A673 (cell line): Measurements from ENCODE around the gene TMED6. TPM values are rescaled to one million over a fixed set of nuclear protein-coding genes. Genes with fewer than 3 reads are reported as not detected.

Source experiments
- BruUV-seq: library from RNA; stranded (reverse); fragments of 400-500 nt; replicated peaks from 2 replicates; lab custom pipeline; 2021; lab: Mats Ljungman, UMichigan
- CTCF ChIA-PET: fragments of 300-600 bp; sonication (Branson Sonifier 250); formaldehyde crosslinking; loops from one replicate; lab custom pipeline; 2022; ENCODE audit warnings: antibody characterized with exemption; lab: Charles Lee
- POLR2A ChIA-PET: fragments of 300-600 bp; sonication (Branson Sonifier 250); formaldehyde crosslinking; loops from one replicate; lab custom pipeline; 2022; ENCODE audit warnings: antibody characterized with exemption; ENCODE audit not compliant: low non-redundant PET; lab: Charles Lee
- DNase-seq: peaks from one replicate; pipeline ENCODE4 v3.0.0-alpha.2; 2015; ENCODE audit warnings: low spot score
- H3K27ac ChIP-seq: fragments of 200-600 bp; sonication (generic); 2 replicates; pipeline ENCODE4 v1.5.1; 2016; ENCODE audit warnings: mixed run types, low read depth, mild to moderate bottlenecking, mixed read lengths, antibody characterized with exemption, low read length; ENCODE audit not compliant: poor library complexity, severe bottlenecking
- H3K27me3 ChIP-seq: fragments of 200-600 bp; sonication (generic); replicated peaks from 2 replicates; pipeline ENCODE4 v1.6.1; 2017; ENCODE audit warnings: mixed run types, low read depth, mild to moderate bottlenecking, mixed read lengths, antibody characterized with exemption, low read length; ENCODE audit not compliant: insufficient read depth, poor library complexity
- H3K36me3 ChIP-seq: fragments of 200-600 bp; sonication (generic); 2 replicates; pipeline ENCODE4 v1.6.1; 2016; ENCODE audit warnings: mixed run types, mild to moderate bottlenecking, mixed read lengths, antibody characterized with exemption, low read length; ENCODE audit not compliant: insufficient read depth, poor library complexity, severe bottlenecking
- H3K4me1 ChIP-seq: fragments of 200-600 bp; sonication (generic); 2 replicates; pipeline ENCODE4 v1.6.1; 2017; ENCODE audit warnings: mixed run types, mild to moderate bottlenecking, mixed read lengths, antibody characterized with exemption, low read length; ENCODE audit not compliant: insufficient read depth, poor library complexity, severe bottlenecking
- H3K4me3 ChIP-seq: fragments of 200-600 bp; sonication (generic); 2 replicates; pipeline ENCODE4 v1.5.1; 2016; ENCODE audit warnings: low read depth, mixed run types, mild to moderate bottlenecking, mixed read lengths, low read length; ENCODE audit not compliant: poor library complexity, severe bottlenecking
- H3K9me3 ChIP-seq: fragments of 200-600 bp; sonication (generic); 2 replicates; pipeline ENCODE4 v1.6.1; 2016; ENCODE audit warnings: mixed run types, low read depth, mild to moderate bottlenecking, mixed read lengths, antibody characterized with exemption, low read length; ENCODE audit not compliant: poor library complexity, severe bottlenecking
- EZH2 ChIP-seq: fragments of 200-600 bp; sonication (generic); IDR thresholded peaks from 2 replicates; pipeline ENCODE4 v1.6.1; 2017; ENCODE audit warnings: borderline replicate concordance, low read depth, mild to moderate bottlenecking, mixed read lengths, antibody characterized with exemption, low read length; ENCODE audit not compliant: poor library complexity, severe bottlenecking
- intact Hi-C: fragments of 100-400 bp; cut with micrococcal nuclease; formaldehyde crosslinking; loops from one replicate; pipeline ENCODE4 v1.10.0; 2022; ENCODE audit not compliant: unreplicated experiment
- total RNA-seq: library from RNA; stranded (reverse); gene quantifications from 2 replicates; pipeline ENCODE4 v1.2.3, GENCODE V29; 2021
- TF ChIP-seq, protein P1 (sequence below): fragments of 300-800, 200-600 bp; sonication (generic); conservative IDR thresholded peaks from 2 replicates; pipeline ENCODE4 v1.5.1; 2017; ENCODE audit warnings: low read depth, mild to moderate bottlenecking, antibody characterized with exemption, low read length, moderate library complexity, mixed read lengths

The TMED6 gene
- total RNA-seq, 1 experiment from 2014 or later = 1.8 TPM

DNA sequence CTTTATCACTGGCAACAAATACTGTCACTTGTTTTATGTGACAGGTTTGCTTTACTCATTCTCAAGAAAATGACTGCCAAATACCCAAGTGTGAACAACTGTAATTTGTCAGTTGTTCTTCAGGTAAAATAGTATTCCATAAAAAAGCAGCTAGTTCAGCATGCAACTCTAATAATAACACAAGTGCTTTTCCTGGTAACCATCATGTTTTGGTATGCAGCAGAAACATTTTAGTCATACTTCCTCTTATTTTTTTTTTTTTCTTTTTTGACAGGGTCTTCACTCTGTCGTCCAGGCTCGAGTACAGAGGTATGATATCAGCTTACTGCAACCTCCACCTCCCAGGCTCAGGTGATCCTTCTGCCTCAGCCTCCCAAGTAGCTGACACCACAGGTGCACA, 29.6 kb upstream of the TMED6 start:
- BruUV-seq = no TSS peak
- Histone ChIP-seq H3K4me1 (peaks cover 12% of the 10 kb centered on the region), H3K27ac (no peak overlapping the region), H3K4me3 (no peak overlapping the region), H3K9me3 (no peaks in the 10 kb centered on the region), H3K27me3 (no peaks in the 10 kb centered on the region), H3K36me3 (peaks cover 60% of the 10 kb centered on the region)
- DNase-seq = no peak
- intact Hi-C loops = no loop called here
- TF ChIP-seq, protein P1, sequence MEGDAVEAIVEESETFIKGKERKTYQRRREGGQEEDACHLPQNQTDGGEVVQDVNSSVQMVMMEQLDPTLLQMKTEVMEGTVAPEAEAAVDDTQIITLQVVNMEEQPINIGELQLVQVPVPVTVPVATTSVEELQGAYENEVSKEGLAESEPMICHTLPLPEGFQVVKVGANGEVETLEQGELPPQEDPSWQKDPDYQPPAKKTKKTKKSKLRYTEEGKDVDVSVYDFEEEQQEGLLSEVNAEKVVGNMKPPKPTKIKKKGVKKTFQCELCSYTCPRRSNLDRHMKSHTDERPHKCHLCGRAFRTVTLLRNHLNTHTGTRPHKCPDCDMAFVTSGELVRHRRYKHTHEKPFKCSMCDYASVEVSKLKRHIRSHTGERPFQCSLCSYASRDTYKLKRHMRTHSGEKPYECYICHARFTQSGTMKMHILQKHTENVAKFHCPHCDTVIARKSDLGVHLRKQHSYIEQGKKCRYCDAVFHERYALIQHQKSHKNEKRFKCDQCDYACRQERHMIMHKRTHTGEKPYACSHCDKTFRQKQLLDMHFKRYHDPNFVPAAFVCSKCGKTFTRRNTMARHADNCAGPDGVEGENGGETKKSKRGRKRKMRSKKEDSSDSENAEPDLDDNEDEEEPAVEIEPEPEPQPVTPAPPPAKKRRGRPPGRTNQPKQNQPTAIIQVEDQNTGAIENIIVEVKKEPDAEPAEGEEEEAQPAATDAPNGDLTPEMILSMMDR = no peak
- ChIA-PET POLR2A (no interaction called here), CTCF (no interaction called here)

DNA sequence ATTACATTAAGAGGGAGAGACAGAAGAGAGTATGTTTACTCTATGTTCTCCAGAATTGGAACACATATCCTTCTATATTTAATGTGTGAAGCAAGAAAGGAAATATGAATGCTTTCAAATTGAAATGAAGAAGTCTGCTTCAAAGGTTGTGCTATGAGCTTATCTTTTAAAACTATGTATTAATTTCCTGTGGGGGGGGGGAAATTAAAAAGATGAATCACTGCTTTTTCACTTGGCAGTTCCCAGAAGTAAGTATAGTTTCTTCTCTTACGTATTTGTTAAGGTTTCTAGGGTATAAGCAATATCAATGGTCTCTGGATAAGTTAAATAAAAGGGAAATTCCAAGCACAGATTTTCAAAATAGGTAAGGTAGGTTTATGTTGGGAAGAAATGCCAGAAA, 27.2 kb upstream of the TMED6 start:
- CTCF ChIA-PET = interaction anchor here (0.6 kb wide), 1 partner anchor 48 kb away, joined by 3 read pairs; no protein-coding TSS in a partner anchor

DNA sequence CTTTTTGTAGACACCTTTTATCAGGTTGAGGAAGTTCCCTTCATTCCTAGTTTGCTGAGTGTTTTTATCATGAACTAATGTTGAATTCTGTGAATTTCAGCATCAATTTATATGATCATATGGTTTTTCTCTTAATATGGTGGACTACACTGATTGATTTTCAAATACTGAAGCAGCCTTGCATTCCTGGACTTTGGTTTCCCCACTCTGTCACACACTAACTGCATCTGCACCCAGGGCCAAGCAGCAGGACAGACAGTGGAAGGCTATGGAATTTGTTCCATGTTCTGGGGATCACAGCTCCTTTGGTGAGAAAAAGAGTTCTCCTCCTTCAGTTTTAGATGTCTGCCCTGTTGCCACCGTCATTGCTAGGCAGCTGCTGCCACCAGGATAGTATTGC, 26.4 kb upstream of the TMED6 start:
- Histone ChIP-seq H3K4me1 (no peaks in the 10 kb centered on the region), H3K4me3 (no peak overlapping the region), H3K27ac (no peak overlapping the region), H3K36me3 (peaks cover 58% of the 10 kb centered on the region), H3K9me3 (no peaks in the 10 kb centered on the region), H3K27me3 (no peaks in the 10 kb centered on the region)
- TF ChIP-seq EZH2 = no peak
- TF ChIP-seq, protein P1 = no peak
- intact Hi-C loops = no loop called here
- BruUV-seq = no TSS peak
- DNase-seq = no peak
- ChIA-PET POLR2A (no interaction called here), CTCF (no interaction called here)

More for the DNA sequence above, 27.2 kb upstream of the TMED6 start:
- POLR2A ChIA-PET = no interaction called here
- peaks cover 2% of the 10 kb centered on the region for H3K4me1 ChIP-seq
- H3K36me3 ChIP-seq = peaks cover 65% of the 10 kb centered on the region
- intact Hi-C loops = no loop called here
- no peak overlapping the region for H3K4me3 ChIP-seq
- no peaks in the 10 kb centered on the region for H3K27me3 ChIP-seq
- TF ChIP-seq, protein P1 = no peak
- TF ChIP-seq EZH2 = no peak
- BruUV-seq = no TSS peak
- H3K9me3 ChIP-seq = no peaks in the 10 kb centered on the region
- no peak overlapping the region for H3K27ac ChIP-seq
- no peak for DNase-seq
